Measurements from ENCODE around the gene PRKCZ.

DNA sequence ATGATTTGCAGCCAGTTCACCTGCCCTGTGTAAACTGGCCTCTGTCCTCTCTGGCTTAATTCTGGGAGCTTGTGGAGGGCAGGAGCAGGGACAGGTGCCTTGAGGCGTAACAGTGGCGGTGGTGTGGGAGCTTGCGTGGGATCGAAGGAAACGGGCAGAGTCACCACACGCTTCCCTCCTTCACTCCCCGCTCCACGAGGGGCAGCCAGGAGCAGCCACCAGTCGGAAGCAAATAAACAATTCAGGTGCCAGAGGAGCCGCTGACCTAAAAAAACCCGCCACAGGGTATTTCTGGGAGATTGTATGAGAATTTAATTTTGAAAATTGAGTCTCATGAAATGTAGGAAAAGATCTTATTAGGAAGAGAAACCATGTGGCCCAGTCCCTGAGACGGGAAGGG is 118.3 kb downstream of the PRKCZ start:
- TF ChIP-seq, protein P1, sequence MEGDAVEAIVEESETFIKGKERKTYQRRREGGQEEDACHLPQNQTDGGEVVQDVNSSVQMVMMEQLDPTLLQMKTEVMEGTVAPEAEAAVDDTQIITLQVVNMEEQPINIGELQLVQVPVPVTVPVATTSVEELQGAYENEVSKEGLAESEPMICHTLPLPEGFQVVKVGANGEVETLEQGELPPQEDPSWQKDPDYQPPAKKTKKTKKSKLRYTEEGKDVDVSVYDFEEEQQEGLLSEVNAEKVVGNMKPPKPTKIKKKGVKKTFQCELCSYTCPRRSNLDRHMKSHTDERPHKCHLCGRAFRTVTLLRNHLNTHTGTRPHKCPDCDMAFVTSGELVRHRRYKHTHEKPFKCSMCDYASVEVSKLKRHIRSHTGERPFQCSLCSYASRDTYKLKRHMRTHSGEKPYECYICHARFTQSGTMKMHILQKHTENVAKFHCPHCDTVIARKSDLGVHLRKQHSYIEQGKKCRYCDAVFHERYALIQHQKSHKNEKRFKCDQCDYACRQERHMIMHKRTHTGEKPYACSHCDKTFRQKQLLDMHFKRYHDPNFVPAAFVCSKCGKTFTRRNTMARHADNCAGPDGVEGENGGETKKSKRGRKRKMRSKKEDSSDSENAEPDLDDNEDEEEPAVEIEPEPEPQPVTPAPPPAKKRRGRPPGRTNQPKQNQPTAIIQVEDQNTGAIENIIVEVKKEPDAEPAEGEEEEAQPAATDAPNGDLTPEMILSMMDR (IDR thresholded peaks at IDR 0.05), result no peak
- TF ChIP-seq POLR2AphosphoS5 (IDR thresholded peaks at IDR 0.05), result no peak

All from esophagus muscularis mucosa (tissue), 3 donors.